ENCODE measurements around the gene TBC1D24.
"Not testable (repeated sequence)": the region's sequence is repeated elsewhere in the genome, so short reads cannot be mapped to it uniquely, and the experiment has no call there.

Gene TBC1D24

DNA sequence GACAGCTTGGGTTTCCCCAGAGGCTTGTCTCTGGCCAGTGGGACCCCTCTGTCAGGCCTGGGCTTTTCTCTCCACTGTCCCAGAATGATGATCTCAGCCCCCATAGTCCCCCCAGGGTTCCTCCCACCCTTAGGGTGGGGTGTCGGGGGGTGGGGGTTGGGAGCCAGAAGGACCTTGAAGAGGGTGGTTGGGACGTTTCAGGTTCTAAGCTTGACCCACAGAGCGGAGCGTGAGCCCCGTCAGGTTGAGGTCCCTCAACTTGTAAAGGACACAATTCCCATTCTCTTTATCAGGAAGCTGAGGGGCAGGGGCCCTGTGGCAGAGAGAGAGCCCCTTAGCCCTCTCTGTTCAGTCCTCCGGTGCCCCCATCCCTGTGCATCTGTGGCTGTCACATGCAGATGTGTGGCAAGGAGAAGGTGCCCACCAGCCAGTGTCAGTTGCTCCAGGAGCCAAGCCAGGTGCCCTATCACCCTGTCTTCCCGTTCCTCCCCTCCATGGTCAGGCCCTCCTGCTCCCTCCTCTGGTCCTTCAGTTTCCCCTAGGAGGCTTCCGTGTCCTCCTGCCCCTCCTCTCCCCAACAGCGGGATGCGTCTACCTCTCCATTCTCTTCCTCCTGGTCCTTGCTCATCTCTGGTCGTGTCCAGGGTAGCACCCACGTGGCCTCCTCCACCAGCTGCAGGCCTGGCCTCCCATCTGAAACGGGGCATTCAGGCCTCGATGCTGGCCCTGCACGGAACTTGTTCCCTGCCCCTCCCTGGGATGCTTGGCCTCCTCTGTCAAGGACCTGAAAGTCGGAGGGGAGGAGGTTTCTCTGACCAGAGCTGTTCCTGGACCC is 5.3 kb upstream of the TBC1D24 start:
- DNase-seq, result no peak

DNA sequence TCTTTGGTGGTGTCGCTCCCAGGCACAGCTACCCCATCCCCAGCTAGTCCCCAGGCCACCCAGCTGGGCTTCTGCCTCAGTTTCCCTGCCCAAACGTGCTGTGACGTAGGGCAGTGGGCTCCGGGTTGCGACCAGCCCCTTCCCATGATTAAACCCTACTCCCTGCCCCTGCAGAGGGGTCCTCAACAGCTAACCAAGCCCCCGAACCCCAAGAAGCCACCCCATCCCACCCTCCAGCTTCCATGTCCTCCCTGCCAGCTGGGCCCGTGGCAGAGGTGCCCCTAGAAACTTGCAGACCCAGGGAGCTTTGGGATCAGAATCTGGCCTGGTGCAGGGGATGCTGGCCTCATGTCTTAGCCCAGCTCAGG is 4.7 kb upstream of the TBC1D24 start:
- no peak for DNase-seq

DNA sequence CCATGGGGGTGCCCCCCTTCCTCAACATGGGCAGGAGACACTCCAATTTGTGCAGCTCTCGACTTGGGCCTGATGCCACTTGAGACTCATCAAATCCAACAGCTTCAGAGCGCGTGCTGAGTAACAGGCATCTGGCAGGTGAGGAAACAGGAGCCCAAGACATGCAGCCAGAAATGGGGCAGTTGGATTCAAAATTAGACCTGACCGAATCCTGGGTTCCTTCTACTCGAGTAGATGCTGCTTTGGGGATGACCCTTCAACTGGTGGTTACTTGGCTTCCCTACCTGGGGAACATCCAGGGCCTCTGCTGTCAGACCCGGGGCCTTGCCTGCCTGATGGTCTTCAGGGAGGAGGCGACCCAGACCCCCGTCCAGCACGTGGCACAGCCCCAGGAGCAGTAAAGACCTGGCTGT is 4.3 kb upstream of the TBC1D24 start:
- DNase-seq, result no peak

DNA sequence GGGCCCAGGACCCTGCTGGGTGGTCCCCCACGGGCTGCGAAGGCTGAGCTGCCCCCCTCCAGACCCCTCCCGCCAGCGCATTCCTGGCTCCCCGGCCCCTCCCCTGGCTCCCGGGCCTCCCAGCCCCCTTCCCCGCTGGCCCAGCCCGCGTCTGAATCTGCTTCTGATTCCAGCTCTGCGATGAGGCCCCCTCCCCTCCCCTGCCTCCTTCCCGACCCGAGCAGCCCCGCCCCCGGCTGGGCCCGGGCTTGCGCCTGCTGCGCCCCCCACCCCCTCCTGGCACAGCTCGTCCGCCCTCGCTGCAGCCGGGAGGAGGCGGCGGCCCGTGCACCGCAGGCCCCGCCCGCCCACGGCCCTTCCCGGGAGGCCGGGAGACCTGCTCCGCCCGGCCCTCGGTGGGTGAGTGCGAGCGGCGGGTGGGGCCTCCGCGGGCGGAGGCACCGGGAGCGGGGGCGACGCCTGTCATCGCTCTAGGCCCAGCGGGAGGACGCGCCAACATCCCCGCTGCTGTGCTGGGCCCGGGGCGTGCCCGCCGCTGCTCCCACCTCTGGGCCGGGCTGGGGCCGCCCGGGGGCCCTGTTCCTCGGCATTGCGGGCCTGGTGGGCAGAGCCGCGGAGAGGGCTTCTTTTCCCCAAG is 3.8 kb upstream of the TBC1D24 start, which contains the start of gene NTN3:
Gene NTN3, plus strand, starts transcription at position 282 of the 637 bp plus-strand sequence. CDS start 405 bp downstream, outside the sequence.
- DNase-seq, result no peak

DNA sequence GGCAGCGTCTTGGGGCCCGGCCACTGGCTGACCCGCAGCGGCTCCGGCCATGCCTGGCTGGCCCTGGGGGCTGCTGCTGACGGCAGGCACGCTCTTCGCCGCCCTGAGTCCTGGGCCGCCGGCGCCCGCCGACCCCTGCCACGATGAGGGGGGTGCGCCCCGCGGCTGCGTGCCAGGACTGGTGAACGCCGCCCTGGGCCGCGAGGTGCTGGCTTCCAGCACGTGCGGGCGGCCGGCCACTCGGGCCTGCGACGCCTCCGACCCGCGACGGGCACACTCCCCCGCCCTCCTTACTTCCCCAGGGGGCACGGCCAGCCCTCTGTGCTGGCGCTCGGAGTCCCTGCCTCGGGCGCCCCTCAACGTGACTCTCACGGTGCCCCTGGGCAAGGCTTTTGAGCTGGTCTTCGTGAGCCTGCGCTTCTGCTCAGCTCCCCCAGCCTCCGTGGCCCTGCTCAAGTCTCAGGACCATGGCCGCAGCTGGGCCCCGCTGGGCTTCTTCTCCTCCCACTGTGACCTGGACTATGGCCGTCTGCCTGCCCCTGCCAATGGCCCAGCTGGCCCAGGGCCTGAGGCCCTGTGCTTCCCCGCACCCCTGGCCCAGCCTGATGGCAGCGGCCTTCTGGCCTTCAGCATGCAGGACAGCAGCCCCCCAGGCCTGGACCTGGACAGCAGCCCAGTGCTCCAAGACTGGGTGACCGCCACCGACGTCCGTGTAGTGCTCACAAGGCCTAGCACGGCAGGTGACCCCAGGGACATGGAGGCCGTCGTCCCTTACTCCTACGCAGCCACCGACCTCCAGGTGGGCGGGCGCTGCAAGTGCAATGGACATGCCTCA is 3.1 kb upstream of the TBC1D24 start:
- no peak for DNase-seq

DNA sequence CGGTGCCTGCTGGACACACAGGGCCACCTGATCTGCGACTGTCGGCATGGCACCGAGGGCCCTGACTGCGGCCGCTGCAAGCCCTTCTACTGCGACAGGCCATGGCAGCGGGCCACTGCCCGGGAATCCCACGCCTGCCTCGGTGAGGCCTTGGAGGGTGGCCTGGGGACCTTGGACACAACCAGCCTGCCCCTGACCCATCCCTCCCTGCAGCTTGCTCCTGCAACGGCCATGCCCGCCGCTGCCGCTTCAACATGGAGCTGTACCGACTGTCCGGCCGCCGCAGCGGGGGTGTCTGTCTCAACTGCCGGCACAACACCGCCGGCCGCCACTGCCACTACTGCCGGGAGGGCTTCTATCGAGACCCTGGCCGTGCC is 2.5 kb upstream of the TBC1D24 start:
- no peak for DNase-seq

DNA sequence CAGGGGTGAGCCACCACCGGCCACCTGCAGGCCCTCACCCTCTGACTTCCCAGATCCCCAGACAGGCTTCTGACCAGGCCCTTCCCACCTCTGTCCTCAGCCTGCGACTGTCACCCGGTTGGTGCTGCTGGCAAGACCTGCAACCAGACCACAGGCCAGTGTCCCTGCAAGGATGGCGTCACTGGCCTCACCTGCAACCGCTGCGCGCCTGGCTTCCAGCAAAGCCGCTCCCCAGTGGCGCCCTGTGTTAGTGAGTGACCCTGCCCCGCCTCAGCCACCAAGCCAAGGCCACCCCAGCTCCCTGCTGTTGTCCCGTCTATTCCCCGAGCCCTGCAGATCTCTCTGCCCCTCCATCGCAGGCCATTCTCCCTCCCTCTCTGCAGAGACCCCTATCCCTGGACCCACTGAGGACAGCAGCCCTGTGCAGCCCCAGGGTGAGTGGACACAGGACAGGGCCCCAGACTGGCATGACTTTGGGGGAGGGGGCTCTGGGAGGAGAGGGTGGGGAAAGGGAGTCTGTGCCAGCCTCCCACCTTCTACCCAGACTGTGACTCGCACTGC is 2.0 kb upstream of the TBC1D24 start:
- DNase-seq, result no peak

DNA sequence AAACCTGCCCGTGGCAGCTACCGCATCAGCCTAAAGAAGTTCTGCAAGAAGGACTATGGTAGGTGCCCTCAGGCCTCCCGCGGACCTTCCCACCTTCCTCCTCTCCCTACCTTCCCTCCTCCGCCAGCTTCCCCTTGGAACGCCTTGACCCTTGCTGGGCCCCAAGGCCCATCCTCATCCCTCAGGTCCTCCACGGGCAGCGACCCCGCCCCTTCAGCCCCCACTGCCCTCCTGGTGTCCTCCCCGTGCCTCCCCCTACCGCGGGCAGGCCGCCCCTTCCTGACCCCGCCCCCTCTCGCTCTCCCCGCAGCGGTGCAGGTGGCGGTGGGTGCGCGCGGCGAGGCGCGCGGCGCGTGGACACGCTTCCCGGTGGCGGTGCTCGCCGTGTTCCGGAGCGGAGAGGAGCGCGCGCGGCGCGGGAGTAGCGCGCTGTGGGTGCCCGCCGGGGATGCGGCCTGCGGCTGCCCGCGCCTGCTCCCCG is 1.4 kb upstream of the TBC1D24 start:
- no peak for DNase-seq

DNA sequence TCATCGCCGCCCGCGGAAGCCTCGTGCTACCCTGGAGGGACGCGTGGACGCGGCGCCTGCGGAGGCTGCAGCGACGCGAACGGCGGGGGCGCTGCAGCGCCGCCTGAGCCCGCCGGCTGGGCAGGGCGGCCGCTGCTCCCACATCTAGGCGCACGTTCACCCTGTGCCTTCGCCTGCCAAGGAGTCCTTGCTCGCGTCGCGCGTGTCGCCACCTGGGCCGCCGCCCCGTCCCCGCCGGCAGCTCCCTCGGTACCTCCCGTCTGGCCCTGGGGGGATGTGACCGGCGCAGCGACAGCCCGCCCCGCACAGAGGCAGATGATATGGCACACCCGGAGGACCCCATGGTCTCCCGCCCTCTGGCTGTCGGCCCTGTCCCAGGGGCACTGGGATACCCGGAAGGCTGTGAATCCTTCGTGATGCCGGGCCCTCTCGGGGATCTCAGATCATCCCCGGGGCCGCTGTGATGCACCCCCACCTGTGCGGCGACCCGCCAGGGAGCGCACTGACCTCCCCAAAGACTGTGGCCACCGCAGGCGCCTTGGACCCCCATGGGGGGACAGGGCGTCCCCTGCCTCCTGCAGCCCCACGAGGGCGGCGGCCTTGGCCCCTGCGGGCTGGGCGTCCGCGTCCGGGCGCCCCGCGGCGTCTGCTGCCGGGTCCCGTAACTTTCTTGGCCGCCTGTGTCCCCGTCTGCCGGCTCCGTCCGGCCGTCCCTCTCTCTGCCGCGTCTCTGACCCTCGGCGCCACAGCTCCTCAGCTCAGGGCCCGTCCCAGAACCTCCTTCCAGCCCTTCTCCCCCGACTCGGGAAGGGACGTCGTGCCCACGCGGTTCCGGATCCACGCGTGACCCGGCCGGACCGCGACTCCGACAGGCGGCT is 689 bp upstream of the TBC1D24 start:
- peak; percentile 47 for DNase-seq

DNA sequence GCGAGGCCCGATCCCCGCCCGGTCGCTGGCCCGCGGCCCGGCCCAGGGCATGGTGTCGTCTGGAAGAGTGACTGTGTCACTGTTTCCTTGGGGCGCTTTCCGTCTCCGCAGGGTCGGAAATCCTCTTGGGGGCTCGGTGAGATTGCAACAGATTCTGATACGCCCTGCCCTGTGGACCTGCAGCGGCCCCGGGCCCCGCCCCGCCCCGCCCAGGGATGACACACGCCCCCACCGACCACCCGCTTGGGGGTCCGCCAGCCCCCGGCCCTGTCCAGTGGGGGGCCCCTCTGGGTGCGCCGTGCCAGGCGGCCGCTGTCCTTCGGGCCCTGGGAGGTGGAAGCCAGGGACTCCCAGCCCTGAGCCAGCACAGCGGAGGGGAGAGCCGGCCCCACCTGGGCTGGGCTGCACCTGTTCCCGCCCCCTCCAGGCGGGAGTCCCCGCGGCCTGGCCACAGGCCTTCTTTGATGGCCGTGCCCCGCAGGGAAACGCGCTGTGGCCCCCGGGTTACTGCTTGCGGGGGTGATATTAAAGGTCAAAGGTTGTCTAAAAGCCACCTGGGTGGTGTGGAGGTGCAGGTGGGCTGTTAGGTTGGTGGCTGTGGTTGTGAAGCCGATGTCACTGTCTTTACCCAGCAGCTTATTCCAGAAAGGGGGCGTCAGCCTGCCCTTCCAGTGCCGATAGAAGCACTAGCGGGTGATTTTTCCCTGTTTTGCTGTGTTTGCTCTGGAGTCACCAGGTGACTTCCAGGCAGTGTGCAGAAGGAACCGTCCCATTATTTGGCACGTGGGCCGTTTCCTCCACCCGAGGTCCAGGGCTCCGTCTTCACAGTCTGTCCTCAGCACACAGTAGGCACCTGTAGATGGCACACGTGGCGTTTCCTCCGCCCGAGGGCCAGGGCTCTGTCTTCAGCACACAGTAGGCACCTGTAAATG is 752 bp downstream of the TBC1D24 start:
- DNase-seq, result no peak

DNA sequence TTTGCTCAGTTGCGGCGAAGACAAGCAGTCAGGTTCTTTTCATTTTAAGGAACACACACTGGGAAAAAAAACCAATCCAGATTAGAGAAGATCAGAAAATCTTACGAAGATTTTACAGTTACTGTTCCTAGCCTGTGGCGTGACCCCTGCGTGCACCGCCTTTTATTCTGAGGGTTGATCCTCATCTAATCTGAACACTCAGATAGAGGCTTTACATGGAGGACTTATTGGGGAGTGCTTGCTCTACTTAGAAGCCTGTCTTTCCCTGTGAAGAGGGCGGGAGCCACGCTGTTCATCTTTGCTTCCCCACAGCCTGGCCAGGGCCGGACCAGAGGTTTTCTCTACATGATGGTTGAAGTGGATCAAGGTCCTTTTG is 1.4 kb downstream of the TBC1D24 start:
- no peak for DNase-seq

DNA sequence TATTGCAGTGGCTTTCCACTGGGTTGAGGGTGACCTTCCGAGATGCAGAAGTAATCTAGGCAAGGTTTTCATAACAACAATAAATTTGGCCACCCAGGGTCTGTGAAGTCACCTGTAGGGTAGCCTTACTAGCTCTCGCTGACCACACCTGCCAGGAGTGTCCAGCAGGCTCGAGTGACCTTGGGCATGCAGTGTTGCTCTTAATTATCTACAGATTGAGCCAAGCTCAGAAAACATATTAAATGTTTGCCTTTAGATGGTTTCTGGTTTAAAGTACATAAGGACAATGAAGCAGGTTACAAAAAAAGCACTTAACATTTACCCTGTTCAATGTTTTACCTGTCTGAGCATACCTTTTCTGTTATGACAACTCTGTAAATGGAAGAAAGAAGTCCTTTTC is 1.8 kb downstream of the TBC1D24 start:
- no peak for DNase-seq

DNA sequence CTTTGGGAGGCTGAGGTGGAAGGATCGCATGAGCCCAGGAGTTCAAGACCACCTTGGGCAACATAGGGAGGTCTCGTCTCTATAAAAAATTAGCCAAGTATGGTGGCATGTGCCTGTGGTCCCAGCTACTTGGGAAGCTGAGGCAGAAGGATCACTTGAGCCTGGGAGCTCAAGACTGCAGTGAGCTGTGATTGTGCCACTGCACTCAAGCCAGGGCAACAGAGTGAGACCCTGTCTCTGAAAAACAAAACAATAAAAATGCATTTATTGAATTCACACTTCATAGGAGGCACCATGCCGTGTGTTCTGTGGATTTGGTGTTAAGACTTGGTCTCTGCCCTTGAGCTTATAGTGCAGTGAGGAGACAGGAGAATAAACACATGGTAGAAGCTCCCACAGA is 2.4 kb downstream of the TBC1D24 start:
- DNase-seq, result no peak

DNA sequence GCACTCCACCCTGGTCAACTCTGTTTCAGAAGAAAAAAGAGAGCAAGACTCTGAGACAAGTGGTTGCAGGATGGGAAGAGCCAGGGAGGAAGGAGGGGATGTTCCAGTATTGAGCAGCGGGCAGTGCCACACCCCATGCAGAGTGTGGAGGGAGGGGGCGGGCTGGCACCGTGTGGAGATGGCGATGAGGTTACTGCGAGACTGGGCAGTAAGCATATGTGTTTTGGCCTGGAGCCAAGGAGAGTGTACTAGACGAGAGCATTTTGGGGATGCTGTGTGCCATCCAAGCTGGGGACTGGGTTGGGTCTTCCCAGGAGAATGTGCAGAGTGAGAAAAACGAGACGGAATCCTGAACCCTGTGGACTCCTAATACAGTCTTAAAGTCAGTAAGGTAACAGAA is 3.4 kb downstream of the TBC1D24 start:
- no peak for DNase-seq

DNA sequence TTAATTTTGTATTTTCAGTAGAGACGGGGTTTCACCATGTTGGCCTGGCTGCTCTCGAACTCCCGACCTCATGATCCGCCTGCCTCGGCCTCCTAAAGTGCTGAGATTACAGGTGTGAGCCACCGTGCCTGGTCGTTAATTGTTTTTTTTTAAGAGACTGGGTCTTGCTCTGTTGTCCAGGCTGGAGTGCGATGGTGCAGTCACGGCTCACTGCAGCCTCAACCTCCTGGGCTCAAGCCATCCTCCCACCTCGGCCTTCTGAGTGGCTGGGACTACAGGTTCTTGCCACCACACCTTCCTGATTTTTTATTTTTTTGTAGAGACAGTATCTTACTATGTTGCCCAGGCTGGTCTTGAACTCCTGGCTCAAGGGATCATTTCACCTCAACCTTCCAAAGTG is 5.1 kb downstream of the TBC1D24 start:
- DNase-seq, result not testable (repeated sequence)

DNA sequence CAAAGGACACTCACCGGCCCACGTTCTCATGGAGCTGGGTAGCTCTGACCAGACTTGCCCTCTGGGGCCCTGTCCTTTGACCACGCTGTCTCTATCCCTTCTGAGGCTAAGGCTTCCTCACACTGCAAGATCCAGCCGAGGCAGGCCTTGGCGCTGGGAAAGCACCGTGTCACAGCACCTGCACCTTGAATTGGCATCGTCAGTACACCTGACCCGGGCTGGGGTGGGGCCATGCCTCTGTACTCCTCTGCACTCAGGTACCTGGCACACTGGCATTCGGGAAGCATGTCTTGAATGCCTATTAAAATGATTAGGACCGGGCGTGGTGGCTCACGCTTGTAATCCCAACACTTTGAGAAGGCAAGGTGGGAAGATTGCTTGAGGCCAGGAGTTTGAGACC is 6.0 kb downstream of the TBC1D24 start:
- DNase-seq, result no peak

DNA sequence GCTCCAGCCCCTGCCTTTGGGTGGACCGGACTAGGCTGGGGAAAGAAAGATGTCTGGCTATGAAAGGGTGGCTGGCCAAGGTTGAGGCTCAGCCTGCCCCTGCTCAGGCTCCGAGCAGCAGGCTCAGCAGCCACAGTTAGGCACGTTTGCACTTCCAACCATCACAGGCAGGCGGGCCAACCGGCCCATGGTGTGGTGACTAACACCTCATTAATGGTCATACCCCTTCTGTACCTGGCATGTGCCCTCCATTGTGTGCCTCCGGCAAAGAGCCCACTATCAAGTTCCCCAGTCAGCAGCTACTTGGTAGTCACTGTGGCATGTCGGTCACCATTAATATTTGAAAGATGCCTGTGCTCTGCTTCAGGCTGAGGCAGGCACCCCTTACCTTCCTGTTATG is 6.7 kb downstream of the TBC1D24 start:
- no peak for DNase-seq

DNA sequence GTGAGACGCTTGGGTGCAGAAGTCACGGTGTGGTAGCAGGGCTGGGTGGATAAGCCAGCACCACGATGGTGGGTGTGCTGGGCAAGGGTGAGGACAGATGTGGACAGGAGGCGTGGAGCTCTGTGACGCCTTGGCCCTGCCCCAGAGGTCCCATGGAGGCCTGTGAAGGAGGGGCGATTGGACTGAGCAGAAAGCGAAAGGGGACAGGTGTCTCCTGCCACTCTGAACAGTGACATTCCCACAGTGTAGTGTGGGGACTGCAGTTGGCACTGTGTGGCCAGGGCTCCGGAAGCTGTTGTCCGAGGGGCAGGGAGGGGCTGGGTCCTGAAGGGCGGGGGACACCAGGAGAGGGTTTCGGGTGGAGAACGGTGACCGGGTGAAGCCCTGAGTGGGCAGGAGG is 7.3 kb downstream of the TBC1D24 start:
- DNase-seq, result no peak

DNA sequence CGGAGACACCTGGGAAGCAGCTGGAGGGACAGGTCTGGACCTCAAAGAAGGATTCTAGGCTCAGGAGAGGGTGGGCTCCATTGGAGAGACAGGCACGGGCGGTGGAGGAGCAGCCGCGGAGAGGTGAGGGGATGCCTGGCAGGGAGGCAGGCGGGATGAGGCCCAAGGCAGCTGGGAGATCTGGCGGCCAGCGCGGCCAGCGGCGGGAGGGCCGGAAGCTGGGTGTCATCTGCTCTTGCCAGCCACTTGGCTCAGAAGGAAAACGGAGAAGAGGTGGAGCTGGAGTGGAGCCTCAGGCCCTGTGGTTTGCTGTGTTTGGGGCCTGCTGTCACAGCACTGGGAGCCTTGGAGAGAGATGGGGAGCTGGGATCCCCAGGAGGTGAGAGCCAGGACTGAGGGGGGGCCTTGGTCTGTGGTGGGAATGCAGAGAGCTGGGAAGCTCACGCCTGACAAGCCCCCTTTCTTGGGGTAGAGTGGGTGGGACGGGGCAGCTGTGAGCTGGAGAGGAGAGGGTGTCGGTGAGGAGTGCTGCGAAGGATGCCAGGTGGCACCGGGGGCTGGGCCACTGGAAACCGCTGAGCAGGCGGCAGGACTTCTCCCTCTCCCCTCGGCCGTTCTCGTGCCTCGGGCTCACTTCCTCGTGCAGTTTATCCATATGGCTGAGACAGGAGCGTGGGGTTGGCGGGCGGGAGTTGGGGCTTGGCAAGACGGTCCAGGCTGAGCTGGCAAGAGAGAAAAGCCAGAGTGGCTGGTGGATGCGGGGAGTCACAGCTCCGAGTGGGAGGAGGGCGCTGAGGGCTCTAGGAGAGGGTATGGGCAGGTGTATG is 8.0 kb downstream of the TBC1D24 start:
- DNase-seq, result no peak

Data from stimulated activated CD4-positive, alpha-beta T cell treated with anti-CD3 and anti-CD28 coated beads, Interleukin-4, amount 100 ng/mL, for 24 hours (primary cell).